ENCODE data around the gene SLC22A23. TPM values are rescaled to one million over a fixed set of nuclear protein-coding genes. Genes with fewer than 3 reads are reported as not detected.

Gene SLC22A23
- total RNA-seq, 1 donor from 2014 or later: 19.4 TPM

DNA sequence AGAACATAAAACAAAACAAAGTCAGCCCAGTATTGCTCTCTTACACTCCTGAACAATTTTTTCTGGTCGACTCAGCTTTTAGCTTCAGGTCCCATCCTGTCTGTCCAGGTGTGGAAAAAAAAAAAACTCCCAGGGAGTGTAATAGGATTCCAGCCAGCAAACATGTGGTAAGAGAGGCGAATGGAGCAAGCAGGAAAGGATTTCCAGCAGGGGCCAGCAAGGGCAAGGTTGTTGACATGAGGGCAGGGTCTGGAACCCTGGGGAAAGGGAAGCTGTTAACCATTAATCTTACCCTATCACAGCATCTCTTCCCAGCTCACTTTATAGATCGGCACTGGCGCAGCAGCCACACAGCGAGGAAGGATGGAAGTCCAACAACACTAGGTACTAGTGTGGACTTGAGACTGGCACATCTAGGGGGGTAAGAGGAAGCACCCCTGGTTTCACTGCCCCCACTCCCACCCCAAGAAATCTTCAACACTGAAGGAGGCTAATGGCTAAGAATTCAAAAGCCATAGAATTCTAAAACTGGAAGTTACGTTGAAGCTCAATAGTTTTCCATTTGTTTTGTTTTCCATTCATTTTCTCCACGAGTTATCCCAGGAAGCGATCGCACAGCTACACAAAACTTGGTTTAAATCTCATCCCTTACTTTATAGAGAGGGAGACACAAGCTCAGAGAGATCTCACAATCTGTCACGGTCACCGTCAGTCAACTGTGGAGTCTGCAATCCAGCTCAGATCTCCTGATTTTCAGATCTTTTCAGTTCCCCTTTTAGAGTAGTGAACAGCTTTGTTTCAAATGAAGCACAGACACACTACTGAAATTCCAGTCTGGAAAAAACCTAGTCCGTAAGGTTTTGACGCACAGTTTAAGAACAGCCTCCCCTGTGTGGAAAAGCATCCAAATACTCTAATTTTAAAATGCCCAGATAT, 53.3 kb downstream of the SLC22A23 start:
- no peaks in the 10 kb centered on the region for H3K9me3 Mint-ChIP-seq (ENCODE audit: low read depth)
- H3K27ac Mint-ChIP-seq: peak overlapping the region; percentile 91
- H3K4me3 Mint-ChIP-seq (ENCODE audit: low read depth): peak overlapping the region; percentile 46
- TF ChIP-seq, protein P1, sequence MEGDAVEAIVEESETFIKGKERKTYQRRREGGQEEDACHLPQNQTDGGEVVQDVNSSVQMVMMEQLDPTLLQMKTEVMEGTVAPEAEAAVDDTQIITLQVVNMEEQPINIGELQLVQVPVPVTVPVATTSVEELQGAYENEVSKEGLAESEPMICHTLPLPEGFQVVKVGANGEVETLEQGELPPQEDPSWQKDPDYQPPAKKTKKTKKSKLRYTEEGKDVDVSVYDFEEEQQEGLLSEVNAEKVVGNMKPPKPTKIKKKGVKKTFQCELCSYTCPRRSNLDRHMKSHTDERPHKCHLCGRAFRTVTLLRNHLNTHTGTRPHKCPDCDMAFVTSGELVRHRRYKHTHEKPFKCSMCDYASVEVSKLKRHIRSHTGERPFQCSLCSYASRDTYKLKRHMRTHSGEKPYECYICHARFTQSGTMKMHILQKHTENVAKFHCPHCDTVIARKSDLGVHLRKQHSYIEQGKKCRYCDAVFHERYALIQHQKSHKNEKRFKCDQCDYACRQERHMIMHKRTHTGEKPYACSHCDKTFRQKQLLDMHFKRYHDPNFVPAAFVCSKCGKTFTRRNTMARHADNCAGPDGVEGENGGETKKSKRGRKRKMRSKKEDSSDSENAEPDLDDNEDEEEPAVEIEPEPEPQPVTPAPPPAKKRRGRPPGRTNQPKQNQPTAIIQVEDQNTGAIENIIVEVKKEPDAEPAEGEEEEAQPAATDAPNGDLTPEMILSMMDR (IDR thresholded peaks at IDR 0.05; ENCODE audit: unreplicated experiment): no peak
- H3K27me3 Mint-ChIP-seq: no peaks in the 10 kb centered on the region
- DNase-seq (ENCODE audit: low spot score, unreplicated experiment): peak; percentile 50
- peaks cover 73% of the 10 kb centered on the region for H3K4me1 Mint-ChIP-seq (ENCODE audit: low read depth)
- H3K36me3 Mint-ChIP-seq (ENCODE audit: insufficient read depth): peaks cover 3% of the 10 kb centered on the region

DNA sequence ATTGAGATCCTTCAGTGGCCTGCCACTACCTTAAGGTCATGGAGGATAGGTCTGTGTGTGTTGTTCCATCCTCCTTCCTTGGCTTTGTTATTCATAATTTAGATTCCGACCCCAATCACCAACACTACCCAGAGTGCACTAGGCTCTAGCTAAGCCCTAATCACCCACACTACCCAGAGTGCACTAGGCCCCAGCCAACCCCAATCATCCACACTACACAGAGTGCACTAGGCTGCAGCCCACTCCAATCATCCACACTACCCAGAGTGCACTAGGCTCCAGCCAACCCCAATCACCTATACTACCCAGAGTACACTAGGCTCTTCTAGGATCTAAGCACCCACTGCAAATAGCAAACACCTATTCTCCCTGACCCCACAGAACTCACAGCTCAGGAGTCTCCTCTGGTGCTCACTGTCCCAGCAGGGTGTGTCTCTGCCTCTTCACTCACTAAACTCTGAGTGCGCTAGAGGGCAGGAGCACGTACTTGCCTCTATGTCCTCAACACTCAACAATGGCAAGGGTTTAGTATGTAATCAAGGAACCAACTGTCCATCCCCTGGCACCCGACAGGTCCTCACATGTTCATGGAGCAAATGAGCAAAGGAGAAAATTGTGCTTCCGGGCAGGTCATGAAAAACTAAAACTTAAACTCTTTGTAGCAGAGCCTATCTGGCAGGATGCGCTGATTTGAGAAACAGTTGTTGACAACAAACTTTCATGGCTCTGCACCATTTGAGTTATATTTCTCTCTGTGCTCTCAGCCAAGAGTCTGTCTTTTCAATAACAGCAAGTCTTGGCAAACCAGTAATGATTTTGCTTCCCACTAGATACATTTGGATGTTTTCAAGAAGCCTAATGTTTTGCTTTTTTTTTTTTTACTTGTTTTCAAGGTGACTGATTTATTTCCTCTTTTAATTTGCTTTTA, 54.3 kb downstream of the SLC22A23 start:
- peaks cover 79% of the 10 kb centered on the region for H3K4me1 Mint-ChIP-seq (ENCODE audit: low read depth)
- H3K36me3 Mint-ChIP-seq (ENCODE audit: insufficient read depth): peaks cover 2% of the 10 kb centered on the region
- no peaks in the 10 kb centered on the region for H3K9me3 Mint-ChIP-seq (ENCODE audit: low read depth)
- no peak overlapping the region for H3K4me3 Mint-ChIP-seq (ENCODE audit: low read depth)
- H3K27ac Mint-ChIP-seq: peak overlapping the region; percentile 91
- no peaks in the 10 kb centered on the region for H3K27me3 Mint-ChIP-seq
- DNase-seq (ENCODE audit: low spot score, unreplicated experiment): no peak
- TF ChIP-seq, protein P1 (IDR thresholded peaks at IDR 0.05; ENCODE audit: unreplicated experiment): no peak

DNA sequence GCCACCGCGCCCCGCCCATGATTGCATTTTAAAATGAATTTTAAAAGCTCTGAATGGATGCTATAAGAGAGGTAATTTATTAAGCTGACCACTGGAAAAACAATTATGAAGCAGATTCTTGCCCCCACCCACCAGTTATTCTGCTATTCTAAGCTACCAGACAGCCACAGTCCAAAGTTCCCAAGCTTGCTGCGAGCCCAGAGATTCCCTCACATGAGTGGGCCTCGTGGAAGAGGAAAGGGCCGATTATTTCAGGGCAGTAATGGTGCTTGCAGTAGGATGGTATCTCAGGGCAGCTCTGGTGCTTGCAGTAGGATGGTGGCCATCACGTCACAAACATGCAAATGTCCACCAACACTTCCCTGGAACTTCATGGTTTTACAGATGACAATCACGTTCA, 56.7 kb downstream of the SLC22A23 start:
- Mint-ChIP-seq H3K27ac (no peak overlapping the region), H3K27me3 (no peaks in the 10 kb centered on the region), H3K9me3 (ENCODE audit: low read depth) (no peaks in the 10 kb centered on the region), H3K4me3 (ENCODE audit: low read depth) (no peak overlapping the region), H3K4me1 (ENCODE audit: low read depth) (peaks cover 61% of the 10 kb centered on the region), H3K36me3 (ENCODE audit: insufficient read depth) (peaks cover 2% of the 10 kb centered on the region)
- DNase-seq (ENCODE audit: low spot score, unreplicated experiment): no peak
- TF ChIP-seq, protein P1 (IDR thresholded peaks at IDR 0.05; ENCODE audit: unreplicated experiment): no peak

DNA sequence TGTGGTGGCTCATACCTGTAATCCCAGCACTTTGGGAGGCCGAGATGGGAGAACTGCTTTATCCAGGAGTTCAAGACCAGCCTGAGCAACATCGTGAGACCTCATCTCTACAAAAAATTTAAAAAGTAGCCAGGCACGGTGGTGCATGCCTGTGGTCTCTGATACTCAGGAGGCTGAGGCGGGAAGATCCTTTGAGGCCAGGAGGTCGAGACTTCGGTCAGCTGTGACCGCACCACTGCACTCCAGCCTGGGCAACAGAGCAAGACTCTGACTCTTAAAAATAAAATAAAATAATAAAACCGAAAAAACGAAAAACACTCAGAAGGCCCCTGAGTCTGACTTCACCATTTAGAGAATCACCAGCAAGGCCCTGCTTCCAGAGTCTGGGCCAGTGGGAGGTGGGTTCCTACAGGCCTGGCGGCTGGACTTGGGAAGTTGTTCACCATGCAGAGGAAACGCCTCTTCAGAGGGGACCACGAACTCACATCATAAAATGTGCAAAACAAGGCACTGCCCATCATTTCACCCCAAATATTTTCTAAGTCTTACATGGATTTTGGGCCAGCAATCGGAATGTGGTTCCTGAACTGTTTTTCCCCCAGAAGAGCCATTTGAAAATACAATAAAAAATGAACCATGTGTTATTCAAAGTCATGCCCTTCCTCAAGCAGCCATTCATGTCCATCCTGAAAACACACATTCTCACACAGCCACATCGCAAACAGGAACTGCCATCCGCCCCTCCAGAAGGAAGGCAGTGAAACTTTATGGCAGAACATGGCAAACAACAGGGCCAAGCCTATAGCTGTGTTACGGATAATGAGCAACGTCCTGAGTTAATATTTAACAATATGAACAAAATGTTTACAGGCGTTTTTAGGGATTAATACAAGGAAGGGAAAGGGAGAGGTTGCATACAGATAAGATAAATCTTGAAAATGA, 57.8 kb downstream of the SLC22A23 start:
- TF ChIP-seq, protein P1 (IDR thresholded peaks at IDR 0.05; ENCODE audit: unreplicated experiment): no peak
- peak overlapping the region; percentile 67 for H3K27ac Mint-ChIP-seq

More for the DNA sequence above, 57.8 kb downstream of the SLC22A23 start:
- Mint-ChIP-seq H3K36me3 (ENCODE audit: insufficient read depth) (peaks cover 2% of the 10 kb centered on the region), H3K4me1 (ENCODE audit: low read depth) (peaks cover 53% of the 10 kb centered on the region), H3K27me3 (no peaks in the 10 kb centered on the region), H3K9me3 (ENCODE audit: low read depth) (no peaks in the 10 kb centered on the region), H3K4me3 (ENCODE audit: low read depth) (no peak overlapping the region)
- no peak for DNase-seq (ENCODE audit: low spot score, unreplicated experiment)
